Amygdala (tissue), 56 donors: ENCODE data around the gene SNX22.

Experiments
- DNase-seq, 56 donors: peaks; one replicate each; lab custom pipeline; 2025; lab: John Stamatoyannopoulos, UW

The SNX22 gene

DNA sequence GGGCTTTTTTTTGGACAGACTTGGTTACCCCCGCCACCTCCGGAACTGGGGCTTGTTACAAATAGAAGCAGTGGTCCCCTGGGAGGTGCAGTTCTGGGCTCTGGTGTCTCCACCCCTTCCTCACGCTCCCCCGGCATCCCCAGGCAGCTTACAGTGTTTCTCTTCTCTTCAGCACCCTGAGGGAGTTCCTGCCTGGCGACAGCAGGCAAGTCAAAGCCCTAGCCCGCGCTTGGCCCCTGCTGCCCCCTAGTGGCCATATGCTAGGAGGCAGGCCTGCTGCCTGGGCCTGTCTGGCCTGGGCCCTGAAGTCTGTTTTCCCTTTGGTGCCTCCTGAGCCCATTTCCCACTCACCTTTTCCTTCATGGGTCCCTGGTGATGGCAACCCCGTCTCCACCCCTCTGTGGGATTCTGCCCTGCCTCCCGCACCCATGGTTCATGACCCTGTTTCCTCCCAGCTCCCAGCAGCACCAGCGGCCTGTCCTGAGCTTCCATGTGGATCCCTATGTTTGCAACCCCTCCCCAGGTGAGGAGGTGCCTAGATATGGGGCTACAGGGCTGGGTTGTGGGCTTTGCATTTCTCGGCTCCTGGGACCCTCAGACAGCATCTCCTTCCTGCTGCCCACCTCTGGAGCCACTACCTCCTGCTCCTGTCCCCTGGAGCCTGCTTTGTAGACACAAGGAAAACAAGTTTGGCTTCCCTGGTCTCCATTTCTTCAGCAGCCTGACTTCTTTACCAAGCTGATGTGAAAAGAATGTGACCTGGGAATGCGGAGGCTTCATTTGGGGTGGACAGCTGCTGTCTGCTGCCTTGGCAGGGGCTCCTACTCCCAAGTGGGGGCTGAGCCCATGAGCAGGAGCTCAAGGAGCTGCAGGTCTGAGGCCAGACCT, 2.2 kb downstream of the SNX22 start:
- peak; percentile 61 to 96 (median 85) for DNase-seq

DNA sequence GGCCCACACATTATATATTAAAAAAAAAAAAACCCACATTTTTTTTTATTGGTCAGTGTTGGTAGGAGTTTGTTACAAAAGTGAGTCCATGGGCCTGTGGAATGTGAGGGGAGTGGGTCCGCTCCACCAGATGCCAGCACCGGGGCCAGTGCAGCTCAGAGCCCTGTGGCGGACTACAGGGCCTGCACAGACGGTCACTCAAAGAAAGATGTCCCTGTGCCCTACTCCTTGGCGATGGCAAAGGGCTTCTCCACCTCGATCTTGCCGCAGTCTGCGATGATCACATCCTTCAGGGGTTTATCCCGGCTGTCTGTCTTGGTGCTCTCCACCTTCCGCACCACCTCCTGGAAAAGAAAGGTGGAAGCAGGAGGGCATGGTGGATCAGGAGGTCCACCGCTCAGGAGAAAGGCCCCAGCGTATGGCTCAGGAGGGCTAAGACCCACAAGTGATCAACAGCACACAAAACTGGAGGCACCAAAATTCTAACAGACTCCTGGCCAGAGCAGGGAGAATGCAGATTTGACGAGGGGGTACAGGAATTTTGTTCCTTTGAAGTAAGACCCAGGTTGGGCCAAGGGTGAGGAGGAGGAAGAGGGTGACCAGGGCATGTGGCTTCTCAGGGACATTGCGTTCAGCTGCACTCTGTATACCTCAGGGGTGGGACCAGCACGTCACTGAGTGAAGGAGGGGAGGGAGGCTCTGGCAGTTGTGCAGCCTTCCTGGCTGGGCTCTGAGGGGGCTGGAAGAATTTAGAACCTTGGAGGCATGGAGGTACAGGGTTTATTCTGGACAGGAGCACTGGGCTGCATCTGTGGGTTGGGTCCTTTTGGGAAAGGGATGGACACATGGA, 4.5 kb downstream of the SNX22 start:
- DNase-seq: no peak

DNA sequence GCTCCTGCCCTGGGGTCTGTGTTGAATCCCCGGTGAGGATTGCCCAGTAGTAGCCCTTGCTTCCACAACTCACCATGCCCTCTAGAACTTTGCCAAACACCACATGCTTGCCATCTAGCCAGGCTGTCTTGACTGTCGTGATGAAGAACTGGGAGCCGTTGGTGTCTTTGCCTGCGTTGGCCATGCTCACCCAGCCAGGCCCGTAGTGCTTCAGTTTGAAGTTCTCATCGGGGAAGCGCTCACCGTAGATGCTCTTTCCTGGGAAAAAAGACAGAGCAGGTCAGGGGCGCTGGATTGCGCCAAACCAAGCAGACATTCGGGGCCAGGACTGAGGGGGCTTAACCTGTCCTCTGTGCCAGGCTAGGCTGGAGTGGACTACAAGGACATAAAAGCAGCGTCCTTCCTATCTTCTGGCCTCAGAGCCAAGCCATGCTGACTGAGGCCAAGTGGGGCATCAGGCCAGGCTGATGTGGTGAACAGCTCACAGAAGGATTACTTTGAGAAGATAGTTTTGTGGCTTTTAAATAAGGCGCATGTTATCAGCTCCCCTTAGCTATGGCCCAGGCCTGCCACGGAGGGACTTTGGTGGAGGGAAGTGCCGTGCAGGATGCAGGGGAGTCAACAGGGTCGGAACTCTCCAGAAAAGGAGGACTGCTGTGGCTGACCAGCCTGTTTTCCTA, 5.3 kb downstream of the SNX22 start:
- DNase-seq: no peak

DNA sequence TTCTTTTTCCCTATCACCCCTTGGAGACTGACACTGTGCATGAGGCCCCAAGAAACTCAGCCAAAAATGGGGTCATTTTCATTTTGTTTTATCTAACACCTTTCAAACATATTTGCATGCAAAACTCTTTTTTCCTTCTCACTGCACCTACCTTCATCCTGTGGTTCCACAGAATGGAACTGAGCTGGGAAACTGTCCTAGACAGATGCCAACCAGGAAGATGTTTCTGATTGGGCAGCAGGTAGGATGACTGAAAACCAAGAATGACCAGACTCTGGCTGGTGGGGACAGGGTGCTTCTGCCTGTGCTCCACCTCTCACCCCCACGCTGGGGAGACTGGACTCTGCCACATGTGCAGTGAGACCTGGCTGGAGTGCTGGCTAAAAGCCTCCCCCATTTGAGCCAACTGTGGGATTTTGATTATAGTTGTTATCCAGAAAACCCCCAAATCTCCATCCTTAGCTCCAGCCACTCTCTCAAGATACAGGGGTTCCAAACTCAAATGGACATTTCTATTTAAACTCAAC, 6.1 kb downstream of the SNX22 start:
- DNase-seq: no peak

DNA sequence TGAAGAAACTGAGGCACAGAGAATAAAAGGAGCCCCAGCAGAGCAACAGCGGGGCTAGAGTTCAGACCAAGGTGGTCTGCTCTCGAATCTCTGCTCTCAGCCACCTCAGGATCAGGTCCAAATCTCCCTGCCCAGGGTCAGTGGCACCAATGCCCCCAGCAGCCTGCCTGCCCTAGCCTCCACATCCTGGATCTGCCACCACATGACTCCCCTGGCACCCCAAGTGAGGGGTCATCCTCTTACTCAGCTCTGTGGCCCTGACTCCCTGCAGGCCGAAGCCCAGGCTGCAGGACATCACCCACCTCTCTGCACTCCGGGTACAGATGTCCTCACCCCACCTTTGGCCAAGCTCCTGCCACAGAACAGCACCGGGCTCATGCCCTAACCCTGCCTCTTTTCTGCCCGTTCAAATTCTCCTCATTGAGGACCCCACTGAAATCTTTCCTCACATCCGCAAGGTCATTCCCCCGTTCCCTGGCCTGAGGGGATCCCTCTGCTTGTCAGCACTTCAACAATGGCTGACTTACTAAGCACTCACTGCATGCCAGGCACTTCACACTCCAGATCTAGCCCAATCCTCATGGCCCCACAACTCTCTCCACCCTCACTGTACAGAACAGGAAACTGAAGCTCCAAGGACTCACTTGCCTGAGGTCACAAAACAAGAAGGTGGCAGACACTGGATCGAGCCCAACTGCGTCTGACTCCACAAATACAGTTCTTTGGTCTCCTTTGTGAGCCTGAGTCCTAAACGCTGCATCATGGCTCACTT, 7.0 kb downstream of the SNX22 start:
- DNase-seq: no peak

DNA sequence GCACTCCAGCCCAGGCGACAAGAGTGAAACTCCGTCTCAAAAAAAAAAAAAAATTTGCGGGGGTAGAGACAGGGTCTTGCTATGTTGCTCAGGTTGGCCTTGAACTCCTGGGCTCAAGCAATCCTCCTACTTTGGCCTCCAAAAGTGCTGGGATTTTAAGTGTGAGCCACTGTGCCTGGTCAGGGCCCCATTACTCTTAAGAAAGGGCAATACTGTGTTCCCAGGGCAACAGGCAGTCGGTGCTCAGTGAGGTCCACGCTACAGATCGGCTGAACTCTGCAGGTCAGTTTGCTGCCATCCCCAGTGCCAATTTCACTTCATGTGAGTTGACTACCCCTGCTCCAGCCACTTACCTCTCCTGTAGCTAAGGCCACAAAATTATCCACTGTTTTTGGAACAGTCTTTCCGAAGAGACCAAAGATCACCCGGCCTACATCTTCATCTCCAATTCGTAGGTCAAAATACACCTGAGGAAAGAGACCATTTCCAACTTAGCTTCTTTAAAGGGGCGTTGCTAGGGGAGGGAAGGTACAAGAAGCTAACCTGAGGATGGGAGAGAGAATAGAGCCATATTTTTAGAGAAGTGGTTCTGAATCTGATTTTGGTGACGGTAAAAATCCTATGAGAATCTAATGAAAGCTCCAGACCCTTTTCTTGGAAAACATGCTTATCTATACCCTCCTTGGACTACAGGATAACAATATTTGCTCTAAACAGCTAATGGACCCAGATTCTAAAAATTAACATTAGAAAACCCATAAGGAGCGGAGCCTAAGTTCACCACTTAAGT, 10.4 kb downstream of the SNX22 start:
- DNase-seq: no peak

DNA sequence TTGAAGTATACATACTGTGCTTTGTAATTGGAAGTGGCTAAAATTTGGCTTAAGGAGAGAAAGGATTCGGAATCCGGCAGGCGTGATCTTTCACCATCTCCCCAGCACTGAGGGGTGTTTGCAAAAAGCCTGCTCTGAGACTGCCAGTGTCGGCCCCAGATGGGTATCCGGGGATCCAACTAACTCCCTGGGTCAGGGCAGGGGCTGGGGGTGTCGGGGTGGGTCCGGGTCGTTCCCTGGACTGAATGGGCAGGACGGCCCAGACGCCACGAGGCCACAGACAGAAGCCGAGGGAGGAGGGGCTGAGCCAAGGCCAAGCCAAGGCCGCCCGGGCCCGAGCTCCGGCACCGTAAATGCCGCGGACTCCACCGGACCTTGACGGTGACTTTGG, 10.9 kb downstream of the SNX22 start:
- DNase-seq: peak in 2 of 56 donors; percentile 64 to 71

DNA sequence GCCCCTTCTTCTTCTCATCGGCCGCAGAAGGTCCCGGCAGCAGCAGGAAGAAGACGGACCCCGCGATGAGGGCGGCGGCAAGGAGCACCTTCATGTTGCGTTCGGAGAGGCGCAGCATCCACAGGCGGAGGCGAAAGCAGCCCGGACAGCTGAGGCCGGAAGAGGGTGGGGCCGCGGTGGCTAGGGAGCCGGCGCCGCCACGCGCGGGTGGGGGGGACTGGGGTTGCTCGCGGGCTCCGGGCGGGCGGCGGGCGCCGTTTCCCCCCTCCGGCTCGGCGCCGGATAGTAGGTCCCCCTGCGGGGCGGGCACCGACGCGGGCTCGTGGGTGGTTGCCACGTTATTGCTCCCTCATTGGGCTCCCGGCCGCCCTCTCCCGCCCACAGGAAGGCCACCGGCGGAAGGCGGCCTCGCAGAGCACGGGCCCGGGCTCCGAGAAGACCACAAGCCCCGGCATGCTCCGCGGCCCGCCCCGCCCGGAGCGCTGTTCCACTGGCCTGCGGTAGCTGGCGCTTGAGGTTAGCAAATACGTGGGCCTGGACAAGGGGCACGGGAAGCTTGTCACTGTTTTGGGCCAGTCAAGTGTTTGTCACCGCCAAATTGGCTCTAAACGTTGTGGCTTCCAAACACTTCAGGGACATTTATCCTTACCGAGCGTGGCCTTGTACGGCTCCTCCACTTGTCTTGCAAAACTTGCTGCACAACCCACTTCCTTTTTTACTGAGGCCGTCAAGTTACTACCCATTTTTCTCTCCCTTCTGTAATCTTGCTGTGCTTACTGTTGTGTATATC, 11.5 kb downstream of the SNX22 start, which contains the start of gene PPIB:
Gene PPIB, minus strand, starts transcription at position 154 of the 790 bp plus-strand sequence. Its CDS starts 36 bp downstream, at position 118.
- DNase-seq: peak; percentile 68 to 99 (median 97)

DNA sequence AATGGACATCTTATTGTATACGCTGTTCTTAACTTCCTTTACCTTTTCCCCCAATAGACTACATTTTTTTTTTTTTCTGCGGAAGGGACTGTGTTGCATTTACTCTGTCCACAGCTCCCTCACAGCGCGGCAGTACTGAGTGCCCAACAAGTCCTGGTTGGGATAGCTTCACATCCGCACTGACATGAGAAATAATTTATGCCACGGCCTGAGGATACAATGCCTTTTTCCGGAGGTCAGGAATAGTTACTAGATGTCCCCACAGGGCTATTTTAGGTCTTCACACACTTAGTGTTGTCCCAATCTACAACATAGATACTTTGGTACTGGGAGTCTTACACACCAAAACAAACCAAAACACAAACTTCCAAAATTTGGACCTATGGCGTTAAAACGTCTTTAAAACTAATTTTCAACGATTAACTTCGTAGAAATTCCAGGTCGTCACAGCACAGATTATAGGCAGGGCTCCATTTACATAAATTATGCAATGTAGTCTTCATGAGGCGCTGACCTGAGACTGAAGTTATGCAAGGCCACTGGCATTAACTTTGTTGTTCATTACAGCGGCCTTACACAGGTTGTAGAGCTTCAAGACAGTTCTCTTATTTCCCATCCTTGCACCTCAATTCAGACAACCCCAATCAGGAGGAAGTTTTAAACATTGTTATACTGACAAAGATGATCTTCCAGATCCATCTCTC, 12.3 kb downstream of the SNX22 start:
- peak in 4 of 56 donors; percentile 25 to 51 (median 41) for DNase-seq

DNA sequence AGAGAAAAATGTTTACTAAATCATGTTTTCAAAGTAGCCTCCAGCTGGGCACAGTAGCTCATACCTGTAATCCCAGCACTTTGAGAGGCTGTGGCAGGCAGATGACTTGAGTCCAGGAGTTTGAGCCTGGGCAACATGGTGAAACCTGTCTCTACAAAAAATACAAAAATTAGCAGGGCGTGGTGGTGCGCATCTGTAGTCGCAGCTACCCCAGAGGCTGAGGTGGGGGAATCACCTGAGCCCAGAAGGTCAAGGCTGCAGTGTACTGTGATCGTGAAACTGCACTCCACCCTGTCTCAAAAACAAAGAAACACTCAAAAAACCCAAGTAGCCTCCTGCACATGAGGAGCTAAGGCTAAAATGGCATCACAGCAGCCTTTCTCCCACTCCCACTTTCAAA, 12.9 kb downstream of the SNX22 start:
- DNase-seq: no peak

DNA sequence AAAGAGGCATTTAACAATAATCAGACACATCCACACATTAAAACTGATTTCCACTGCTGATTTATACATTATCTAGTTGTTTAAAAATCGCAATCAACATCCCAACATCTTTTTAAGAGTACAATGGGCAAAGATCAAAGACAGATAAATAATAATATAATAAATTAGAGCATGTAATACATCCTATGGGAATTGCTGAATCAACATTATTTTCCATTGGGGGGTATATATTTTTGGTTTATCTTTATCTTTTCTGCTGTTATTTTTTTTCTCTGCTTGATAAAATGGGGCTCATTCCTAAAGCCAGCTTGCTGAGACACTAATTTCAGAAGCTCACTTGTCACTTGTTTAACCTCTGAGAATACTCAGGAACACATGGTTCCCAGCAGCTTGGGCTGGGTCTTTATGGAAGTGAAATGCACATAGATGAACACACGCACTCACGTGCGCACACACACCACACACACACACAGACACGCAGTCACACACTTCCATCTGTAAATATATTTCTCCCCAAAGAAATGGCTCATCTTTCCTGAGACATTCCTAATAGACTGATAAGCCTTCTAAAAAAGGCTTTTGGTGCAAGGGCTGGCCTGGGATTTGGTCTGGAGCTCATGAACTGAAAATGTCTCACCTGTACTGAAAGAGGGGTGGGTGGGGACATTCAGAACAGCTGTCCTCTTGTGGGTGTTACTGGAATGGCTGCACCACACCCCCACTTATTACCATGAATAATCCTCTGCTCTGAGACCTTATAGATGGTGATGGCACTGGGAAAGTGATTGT, 14.8 kb downstream of the SNX22 start:
- DNase-seq: no peak

DNA sequence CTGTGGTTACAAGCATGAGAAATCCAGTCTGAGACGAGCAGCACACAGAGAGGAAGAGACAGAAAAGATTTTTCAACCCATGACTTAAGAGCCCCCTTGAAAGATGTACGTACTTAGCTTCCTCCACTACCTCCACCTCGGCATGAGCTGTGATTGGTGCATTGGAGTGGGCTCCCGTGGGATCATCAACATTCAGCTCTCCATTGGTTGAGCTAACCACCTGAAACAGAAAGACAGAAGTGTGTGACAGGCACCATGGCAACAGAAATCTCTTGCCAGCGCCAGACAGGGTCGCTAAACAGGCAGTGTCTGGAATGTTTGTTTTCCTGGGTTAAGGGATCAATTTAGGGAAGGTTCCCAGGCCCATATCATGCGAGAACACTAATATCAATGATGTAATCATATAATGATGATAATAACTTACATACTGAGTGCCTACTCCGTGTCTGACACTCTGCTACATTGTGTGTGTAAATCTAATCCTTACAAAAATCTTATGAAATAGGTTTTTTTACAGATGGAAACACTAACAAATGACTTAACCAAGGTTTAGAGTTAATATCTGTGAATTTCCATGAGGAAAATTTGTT, 28.8 kb downstream of the SNX22 start:
- DNase-seq: peak in 24 of 56 donors; percentile 4 to 64 (median 28)

DNA sequence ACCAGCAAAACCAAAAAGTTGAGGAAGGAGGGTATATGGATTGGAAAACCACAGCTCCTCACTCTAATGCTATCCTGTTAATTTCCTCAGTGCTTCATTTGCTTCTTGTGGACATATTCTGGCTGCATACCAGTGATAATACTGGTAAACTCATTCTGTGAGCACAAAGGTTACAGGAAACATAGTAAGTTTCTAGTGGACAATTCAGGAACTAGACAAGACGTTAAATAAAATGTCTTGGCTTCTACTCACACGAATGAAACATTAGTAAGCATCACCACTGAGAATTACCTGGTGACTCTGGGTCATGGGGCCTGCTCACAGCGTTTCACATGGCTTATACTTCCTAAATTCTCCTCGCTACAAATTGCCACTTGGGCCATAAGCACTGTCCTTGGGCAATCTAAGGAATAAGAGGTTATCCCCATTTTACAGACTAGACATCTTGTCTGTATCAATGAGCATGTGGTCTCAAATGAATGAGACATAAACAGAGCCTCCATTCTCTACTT, 31.4 kb downstream of the SNX22 start:
- no peak for DNase-seq

DNA sequence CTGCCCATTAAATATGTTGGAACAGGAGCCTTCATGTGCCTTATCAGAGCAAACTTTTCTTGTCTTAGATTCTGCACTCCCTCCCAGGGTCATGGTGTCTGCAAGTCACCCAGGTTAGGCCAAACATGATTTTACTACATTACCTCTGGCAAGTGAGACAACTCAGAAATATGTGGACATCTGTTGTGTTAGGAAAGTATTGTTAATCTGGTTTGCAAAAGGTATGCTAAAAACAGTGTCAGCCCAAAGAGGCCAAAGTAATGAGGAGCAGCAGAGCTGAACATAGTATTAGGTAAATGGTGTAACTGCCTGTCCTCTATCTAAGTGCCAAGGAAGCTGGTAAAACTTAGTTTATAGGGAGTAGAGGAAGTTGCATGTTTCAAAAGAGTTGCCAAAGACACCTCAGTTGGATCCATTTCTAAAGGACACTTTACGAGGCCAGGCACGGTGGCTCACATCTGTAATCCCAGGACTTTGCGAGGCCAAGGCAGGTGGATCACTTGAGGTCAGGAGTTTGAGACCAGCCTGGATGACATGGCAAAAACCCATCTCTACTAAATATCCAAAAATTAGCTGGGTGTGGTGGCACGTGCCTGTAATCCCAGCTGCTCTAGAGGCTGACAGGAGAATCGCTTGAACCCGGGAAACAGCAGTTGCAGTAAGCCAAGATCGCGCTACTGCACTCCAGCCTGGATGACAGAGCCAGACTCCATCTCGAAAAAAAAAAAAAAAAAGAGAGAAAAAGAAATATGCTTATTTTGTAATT, 33.8 kb downstream of the SNX22 start:
- DNase-seq: no peak
